GM19099 (cell line): ENCODE results near the gene AGBL2.

Experiments
- POLR2A ChIP-seq: IDR thresholded peaks from 3 replicates; pipeline ENCODE4 v1.6.1; 2011; ENCODE audit warnings: low read depth; ENCODE audit not compliant: insufficient read length; ENCODE audit errors: extremely low read depth

AGBL2 gene

GRCh38 chr11:47715082-47715669 is at the start of gene AGBL2:
Gene AGBL2, minus strand, starts transcription at chr11:47715369. Its CDS starts 719 bp downstream, at chr11:47714650.
- TF ChIP-seq POLR2A: peak; percentile 93

DNA sequence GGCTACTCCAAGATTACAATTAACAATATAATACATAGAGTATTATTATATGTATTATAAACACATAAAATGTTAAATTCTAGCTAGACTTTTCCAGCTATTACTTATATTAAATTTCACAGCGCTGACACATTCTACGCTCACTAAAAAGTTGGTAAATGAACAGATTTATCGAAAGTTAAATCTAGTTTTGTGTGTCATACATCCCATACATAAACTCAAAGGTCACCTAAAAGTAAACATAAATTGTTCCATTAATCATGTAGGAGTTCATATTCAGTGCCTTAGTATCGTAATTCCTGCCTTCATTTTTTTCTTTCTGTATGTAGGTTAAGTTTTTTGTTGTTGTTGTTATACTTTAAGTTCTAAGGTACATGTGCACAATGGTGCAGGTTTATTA is 41.0 kb upstream of the AGBL2 start:
- TF ChIP-seq POLR2A: no peak

DNA sequence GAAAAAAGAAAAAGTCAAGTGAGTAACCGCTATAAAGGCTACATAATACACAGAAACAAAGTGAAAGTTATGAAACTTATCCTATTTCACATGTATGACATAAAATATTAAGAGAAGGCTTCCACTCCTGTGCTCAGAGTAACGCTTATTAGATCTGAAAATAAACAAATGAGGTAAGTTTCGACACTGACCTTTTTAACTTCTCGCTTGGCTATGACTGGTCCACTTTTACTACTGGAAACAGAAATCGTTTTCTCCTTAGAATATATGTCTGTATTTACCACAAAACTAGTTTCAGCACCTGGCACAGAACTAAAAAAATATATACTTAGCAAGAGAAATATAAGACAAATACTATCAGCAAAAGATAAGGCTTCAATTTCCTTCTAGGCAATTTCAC is 35.6 kb upstream of the AGBL2 start:
- TF ChIP-seq POLR2A: no peak

- TF ChIP-seq POLR2A: no peak
These were observed 17.1 kb upstream of the AGBL2 start for GRCh38 chr11:47732271-47732670.

DNA sequence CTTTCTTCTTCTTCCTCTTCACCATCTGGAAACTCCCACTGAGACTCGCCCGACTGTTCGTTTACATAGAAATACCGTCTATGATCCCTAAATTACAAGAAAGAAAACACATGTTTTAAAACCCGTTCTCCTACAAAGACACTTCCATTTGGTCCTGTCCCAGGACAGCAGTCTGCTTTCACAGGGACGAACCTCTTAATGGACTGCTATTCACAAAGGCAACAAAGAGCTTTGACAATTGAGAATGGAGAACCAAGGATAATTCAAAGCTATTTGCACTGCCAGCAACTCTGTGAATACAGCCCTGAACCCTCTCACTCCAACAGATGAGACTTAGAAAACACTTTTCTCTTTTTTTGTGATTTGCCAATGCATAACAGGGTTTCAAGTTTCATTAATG is 16.3 kb upstream of the AGBL2 start:
- no peak for TF ChIP-seq POLR2A

GRCh38 chr11:47726878-47727514 is 11.8 kb upstream of the AGBL2 start:
- TF ChIP-seq POLR2A: no peak

- TF ChIP-seq POLR2A: no peak
These were observed 10.9 kb upstream of the AGBL2 start for GRCh38 chr11:47726118-47726442.

GRCh38 chr11:47725442-47726117 is 10.4 kb upstream of the AGBL2 start:
- TF ChIP-seq POLR2A: no peak

DNA sequence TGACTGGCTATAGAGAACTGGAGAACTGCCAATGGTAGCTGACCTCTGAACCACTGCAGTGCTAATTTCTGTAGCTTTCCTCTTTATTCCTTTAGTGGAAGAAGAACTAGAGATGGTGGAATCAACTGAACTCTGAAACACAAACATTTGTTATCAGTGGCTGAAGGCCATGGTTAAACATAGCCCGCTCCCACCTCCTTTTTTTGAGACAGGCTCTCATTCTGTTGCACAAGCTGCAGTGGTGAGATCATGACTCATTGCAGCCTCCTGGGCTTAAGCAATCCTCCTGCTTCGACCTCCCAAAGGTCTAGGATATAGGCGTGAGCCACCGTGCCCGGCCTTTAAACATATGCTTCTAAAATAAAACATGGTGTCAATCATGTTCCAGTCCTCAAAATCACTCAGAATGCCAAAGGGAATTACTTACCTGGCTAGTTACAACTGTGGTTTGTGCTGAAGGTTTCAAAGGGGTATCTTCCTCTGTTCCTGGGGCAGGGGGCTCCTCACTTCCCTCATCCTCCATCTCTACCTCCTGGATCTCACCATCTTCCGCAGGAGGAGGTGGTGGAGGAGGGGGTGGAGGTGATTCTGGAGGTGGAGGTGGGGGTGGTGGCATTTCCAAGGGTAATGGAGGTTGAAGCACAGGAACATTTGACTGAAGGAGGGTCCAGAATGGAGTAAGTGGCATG is 9.0 kb upstream of the AGBL2 start:
- TF ChIP-seq POLR2A: no peak

- TF ChIP-seq POLR2A: no peak
These were observed 7.9 kb upstream of the AGBL2 start for GRCh38 chr11:47723041-47723440.

DNA sequence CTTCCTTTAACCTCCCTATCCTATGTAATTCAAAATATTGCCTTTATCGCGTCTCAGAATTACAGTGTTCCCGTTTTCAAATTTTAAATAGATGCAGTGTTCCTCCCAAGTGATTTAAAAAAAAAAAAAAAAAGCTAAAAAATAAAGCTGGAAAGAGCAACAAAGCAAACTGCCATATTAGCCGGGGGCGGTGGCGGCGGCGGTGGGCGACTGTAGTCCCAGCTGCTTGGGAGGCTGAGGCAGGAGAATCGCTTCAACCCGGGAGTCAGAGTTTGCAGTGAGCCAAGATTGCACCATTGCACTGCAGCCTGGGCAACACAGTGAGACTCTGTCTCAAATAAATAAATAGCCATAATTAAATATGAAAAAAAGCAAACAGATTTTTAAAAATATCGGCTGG is 5.5 kb upstream of the AGBL2 start:
- no peak for TF ChIP-seq POLR2A

DNA sequence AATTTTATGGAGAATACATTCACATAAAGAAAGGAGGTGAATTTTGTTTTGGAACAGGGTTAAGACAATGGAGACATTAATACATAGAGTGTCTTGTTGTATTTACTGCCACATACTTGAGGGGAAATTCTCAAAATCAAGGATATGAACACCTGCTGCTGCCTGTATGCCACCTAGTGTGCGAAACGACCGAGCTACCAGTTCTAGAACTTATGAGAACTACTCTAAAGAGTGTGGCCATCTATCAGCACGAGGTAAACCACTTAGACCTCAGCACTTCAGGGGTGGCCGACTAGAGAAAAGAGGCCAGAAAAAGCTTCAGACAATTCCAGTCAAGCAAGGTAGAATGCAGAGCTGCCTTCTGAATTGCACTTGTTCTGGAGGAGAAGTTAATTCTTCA is 1.5 kb upstream of the AGBL2 start:
- TF ChIP-seq POLR2A: no peak

GRCh38 chr11:47714554-47715081 is 551 bp downstream of the AGBL2 start:
- TF ChIP-seq POLR2A: no peak

- no peak for TF ChIP-seq POLR2A
These were observed 3.4 kb downstream of the AGBL2 start for GRCh38 chr11:47711816-47712215.

GRCh38 chr11:47711225-47711624 is 3.9 kb downstream of the AGBL2 start:
- no peak for TF ChIP-seq POLR2A

DNA sequence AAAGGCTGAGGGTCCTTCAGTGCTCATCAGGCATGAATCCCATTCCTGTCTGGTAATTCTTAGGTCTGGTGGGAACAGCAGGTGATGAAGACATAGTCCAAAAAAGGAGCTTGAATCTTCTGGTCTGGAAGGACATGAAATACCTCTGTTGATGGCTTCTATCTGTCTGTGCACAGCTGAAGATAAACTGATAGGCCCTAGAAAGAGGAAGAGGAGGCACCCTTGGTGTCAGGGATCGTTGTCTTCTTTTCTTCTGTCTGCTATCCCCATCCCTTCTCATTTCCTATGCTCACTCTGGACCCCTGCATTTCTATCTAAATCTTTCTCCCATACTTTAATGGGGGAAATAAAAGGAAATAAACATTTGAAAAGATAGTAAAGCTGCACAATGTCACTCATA is 9.4 kb downstream of the AGBL2 start:
- no peak for TF ChIP-seq POLR2A
